IMR-90 (cell line): ENCODE data around the gene IGLL5. TPM values are rescaled to one million over a fixed set of nuclear protein-coding genes. Genes with fewer than 3 reads are reported as not detected.

Experiments
- ATAC-seq: fragments of 200-7000 bp; cut with Tn5 transposase; 2 replicates; pipeline ENCODE4 v1.9.1; 2020; ENCODE audit warnings: low read depth, mild to moderate bottlenecking, moderate library complexity
- BruUV-seq: library from RNA; stranded (reverse); fragments of 400-500 nt; replicated peaks from 2 replicates; lab custom pipeline; 2021; lab: Mats Ljungman, UMichigan
- CTCF ChIA-PET: fragments of 300-600 bp; formaldehyde crosslinking; extraction: SDS; loops from one replicate; lab custom pipeline; 2021; ENCODE audit warnings: antibody characterized with exemption; lab: Yijun Ruan, JAX
- POLR2A ChIA-PET: fragments of 300-600 bp; sonication (Branson Sonifier 250); formaldehyde crosslinking; loops from one replicate; lab custom pipeline; 2022; ENCODE audit warnings: antibody characterized with exemption; ENCODE audit not compliant: unreplicated experiment; lab: Charles Lee
- DNase-seq: peaks from one replicate; pipeline ENCODE4 v3.0.0; 2013
- H2AFZ ChIP-seq: replicated peaks from 2 replicates; pipeline ENCODE3; 2013; ENCODE audit warnings: low read length, mild to moderate bottlenecking; ENCODE audit not compliant: poor library complexity
- H2AK5ac ChIP-seq: 2 replicates; pipeline ENCODE4 v1.6.1; 2013; ENCODE audit warnings: low read depth, low read length, inconsistent platforms
- H2AK9ac ChIP-seq: replicated peaks from 2 replicates; pipeline ENCODE3; 2013; ENCODE audit warnings: mild to moderate bottlenecking, low read depth, low read length, moderate library complexity; ENCODE audit not compliant: poor library complexity
- H2BK120ac ChIP-seq: 2 replicates; pipeline ENCODE4 v1.6.1; 2013; ENCODE audit warnings: low read depth, low read length, inconsistent platforms
- H2BK15ac ChIP-seq: 3 replicates; pipeline ENCODE4 v1.6.1; 2013; ENCODE audit warnings: low read depth, low read length, inconsistent platforms
- H2BK20ac ChIP-seq: 2 replicates; pipeline ENCODE4 v1.6.1; 2013; ENCODE audit warnings: low read depth, mild to moderate bottlenecking, inconsistent platforms, low read length, moderate library complexity
- H2BK5ac ChIP-seq: 2 replicates; pipeline ENCODE4 v1.6.1; 2013; ENCODE audit warnings: mild to moderate bottlenecking, low read depth, low read length, inconsistent platforms; ENCODE audit not compliant: poor library complexity, severe bottlenecking
- H3K14ac ChIP-seq: replicated peaks from 2 replicates; pipeline ENCODE4 v1.6.1; 2013; ENCODE audit warnings: low read depth, low read length, inconsistent platforms
- H3K18ac ChIP-seq: 2 replicates; pipeline ENCODE4 v1.6.1; 2013; ENCODE audit warnings: low read depth, low read length, control low read depth
- H3K23ac ChIP-seq: 2 replicates; pipeline ENCODE4 v1.6.1; 2013; ENCODE audit warnings: low read depth, low read length, inconsistent platforms
- H3K27ac ChIP-seq: 2 replicates; pipeline ENCODE4 v1.5.1; 2013; ENCODE audit warnings: mild to moderate bottlenecking, control low read depth, low read length; ENCODE audit not compliant: insufficient read depth
- H3K27me3 ChIP-seq: 2 replicates; pipeline ENCODE4 v1.6.1; 2013; ENCODE audit warnings: low read length; ENCODE audit not compliant: control insufficient read depth, insufficient read depth
- H3K36me3 ChIP-seq: 2 replicates; pipeline ENCODE4 v1.6.1; 2013; ENCODE audit warnings: low read length, mixed read lengths; ENCODE audit not compliant: control insufficient read depth, insufficient read depth
- H3K4ac ChIP-seq: 2 replicates; pipeline ENCODE4 v1.6.1; 2013; ENCODE audit warnings: low read depth, low read length, inconsistent platforms
- H3K4me1 ChIP-seq: 2 replicates; pipeline ENCODE4 v1.6.1; 2013; ENCODE audit warnings: low read length, mixed read lengths; ENCODE audit not compliant: control insufficient read depth, insufficient read depth
- H3K4me2 ChIP-seq: 2 replicates; pipeline ENCODE4 v1.6.1; 2013; ENCODE audit warnings: low read depth, mild to moderate bottlenecking, control low read depth, low read length, moderate library complexity
- H3K4me3 ChIP-seq: 2 replicates; pipeline ENCODE4 v1.5.1; 2013; ENCODE audit warnings: low read depth, mild to moderate bottlenecking, control low read depth, low read length, moderate library complexity; ENCODE audit not compliant: insufficient read depth
- H3K56ac ChIP-seq: 2 replicates; pipeline ENCODE4 v1.6.1; 2013; ENCODE audit warnings: low read length, inconsistent platforms; ENCODE audit not compliant: insufficient read depth; ENCODE audit errors: extremely low read depth
- H3K79me1 ChIP-seq, 2 experiments: 2 replicates each; pipeline ENCODE4 v1.6.1; 2013; ENCODE audit warnings: low read length in 2 of 2, inconsistent platforms in 1 of 2, low read depth in 1 of 2
- H3K9ac ChIP-seq: 2 replicates; pipeline ENCODE4 v1.6.1; 2013; ENCODE audit warnings: low read depth, low read length, control low read depth
- H3K9me1 ChIP-seq: 2 replicates; pipeline ENCODE4 v1.6.1; 2013; ENCODE audit warnings: low read length, inconsistent platforms; ENCODE audit not compliant: insufficient read depth
- H3K9me3 ChIP-seq: 2 replicates; pipeline ENCODE4 v1.6.1; 2013; ENCODE audit warnings: low read length; ENCODE audit not compliant: control insufficient read depth, insufficient read depth
- H4K20me1 ChIP-seq: 2 replicates; pipeline ENCODE4 v1.6.1; 2013; ENCODE audit warnings: low read length, inconsistent platforms; ENCODE audit not compliant: insufficient read depth
- H4K5ac ChIP-seq: 2 replicates; pipeline ENCODE4 v1.6.1; 2013; ENCODE audit warnings: mild to moderate bottlenecking, low read depth, low read length, control low read depth
- H4K8ac ChIP-seq, 2 experiments: 2 replicates each; pipeline ENCODE4 v1.6.1; 2013; ENCODE audit warnings: low read depth in 2 of 2, low read length in 2 of 2, control low read depth in 1 of 2, inconsistent platforms in 1 of 2
- H4K91ac ChIP-seq: 2 replicates; pipeline ENCODE4 v1.6.1; 2013; ENCODE audit warnings: low read depth, low read length, inconsistent platforms; ENCODE audit not compliant: insufficient read depth
- CHD1 ChIP-seq: IDR thresholded peaks from 2 replicates; pipeline ENCODE4 v1.6.1; 2012; ENCODE audit warnings: low read depth, low read length, improper control_type of control experiment
- MAFK ChIP-seq: IDR thresholded peaks from 2 replicates; pipeline ENCODE4 v1.6.1; 2012; ENCODE audit warnings: low read depth, low read length, improper control_type of control experiment
- MAZ ChIP-seq: IDR thresholded peaks from 2 replicates; pipeline ENCODE4 v1.6.1; 2012; ENCODE audit warnings: low read depth, mild to moderate bottlenecking, low read length, improper control_type of control experiment, moderate library complexity, borderline replicate concordance
- NFE2L2 ChIP-seq: fragments of 150-350 bp; IDR thresholded peaks from 2 replicates; pipeline ENCODE4 v1.6.1; 2016; ENCODE audit warnings: low read depth, mild to moderate bottlenecking, low read length
- POLR2A ChIP-seq: IDR thresholded peaks from 2 replicates; pipeline ENCODE4 v1.6.1; 2012; ENCODE audit warnings: mild to moderate bottlenecking, low read depth, low read length
- WGBS, 2 experiments: methylation state at CpG; one replicate each; pipeline versions ENCODE4 v1.1.5 to v1.1.7; 2013; ENCODE audit warnings: missing lambda C conversion rate in 2 of 2; ENCODE audit not compliant: insufficient read length in 1 of 2; ENCODE audit errors: extremely low coverage in 2 of 2; 5-methylcytosine and 5-hydroxymethylcytosine counted together
- dilution Hi-C: fragments of 300-500 bp; cut with HindIII; formaldehyde crosslinking; loops from one replicate; pipeline ENCODE4 v1.14.3; 2018; ENCODE audit warnings: low sequenced_read_pairs; ENCODE audit not compliant: unreplicated experiment
- in situ Hi-C: fragments of 300-500 bp; cut with MboI; formaldehyde crosslinking; loops from 3 replicates; pipeline ENCODE4 v1.14.3; 2019; ENCODE audit warnings: low sequenced_read_pairs, inconsistent platforms, mixed read lengths
- intact Hi-C: fragments of 100-400 bp; cut with micrococcal nuclease; formaldehyde crosslinking; loops from 2 replicates; pipeline ENCODE4 v1.10.0; 2022
- polyA plus RNA-seq, 3 experiments: library from polyadenylated mRNA; depleted of rRNA; stranded (reverse); fragments of >200 nt; gene quantifications; 2 replicates each; pipeline ENCODE4 v1.2.3, GENCODE V29; 2012; ENCODE audit warnings: low replicate concordance in 1 of 3
- total RNA-seq: library from RNA; depleted of rRNA; stranded (reverse); fragments of >200 nt; gene quantifications from 2 replicates; pipeline ENCODE4 v1.2.3, GENCODE V29; 2012

The IGLL5 gene
- total and polyA plus RNA-seq, 2 of the 4 experiments (the other 2 are of a cell fraction) = not detected

- Histone ChIP-seq H3K4me2 (no peak overlapping the region), H2BK15ac (no peak overlapping the region), H3K79me1 (no peaks in the 10 kb centered on the region), H3K36me3 (no peaks in the 10 kb centered on the region), H4K20me1 (no peaks in the 10 kb centered on the region), H2AK5ac (no peak overlapping the region), H3K4me1 (no peaks in the 10 kb centered on the region), H3K4ac (no peak overlapping the region), H4K5ac (no peak overlapping the region), H3K9me1 (no peaks in the 10 kb centered on the region), H3K27me3 (peaks cover 14% of the 10 kb centered on the region), H3K4me3 (no peak overlapping the region), H4K91ac (no peak overlapping the region), H4K8ac (no peak overlapping the region), H3K14ac (no peak overlapping the region), H3K23ac (no peak overlapping the region), H3K56ac (no peak overlapping the region), H2BK120ac (no peak overlapping the region), H3K27ac (no peak overlapping the region), H2AK9ac (no peak overlapping the region), H3K9me3 (no peaks in the 10 kb centered on the region), H2BK20ac (no peak overlapping the region), H2BK5ac (no peak overlapping the region), H3K18ac (no peak overlapping the region), H2AFZ (no peak overlapping the region), H3K9ac (no peak overlapping the region)
- WGBS, 2 experiments = 10% methylated on average over 5 of the region's 9 CpGs; no CpG with 5 or more reads in 1 of the 2 experiments
- in situ Hi-C loops (no loop called here), intact Hi-C loops (no loop called here), dilution Hi-C loops (no loop called here)
- TF ChIP-seq NFE2L2 (0 out of 2 replicates have a peak, but pooled peaks have one; percentile 3), MAZ (no peak), POLR2A (no peak), MAFK (no peak), CHD1 (no peak)
- ATAC-seq = no peak
- ChIA-PET CTCF (no interaction called here), POLR2A (no interaction called here)
- DNase-seq = no peak
- BruUV-seq = no TSS peak
These were observed 14.8 kb downstream of the IGLL5 start for GRCh38 chr22:22902247-22903001.
